ENCODE data around the gene SEMA4D. TPM values are rescaled to one million over a fixed set of nuclear protein-coding genes. Genes with fewer than 3 reads are reported as not detected.

SEMA4D gene
- polyA plus RNA-seq, 1 donor from 2014 or later = 34.0 TPM

DNA sequence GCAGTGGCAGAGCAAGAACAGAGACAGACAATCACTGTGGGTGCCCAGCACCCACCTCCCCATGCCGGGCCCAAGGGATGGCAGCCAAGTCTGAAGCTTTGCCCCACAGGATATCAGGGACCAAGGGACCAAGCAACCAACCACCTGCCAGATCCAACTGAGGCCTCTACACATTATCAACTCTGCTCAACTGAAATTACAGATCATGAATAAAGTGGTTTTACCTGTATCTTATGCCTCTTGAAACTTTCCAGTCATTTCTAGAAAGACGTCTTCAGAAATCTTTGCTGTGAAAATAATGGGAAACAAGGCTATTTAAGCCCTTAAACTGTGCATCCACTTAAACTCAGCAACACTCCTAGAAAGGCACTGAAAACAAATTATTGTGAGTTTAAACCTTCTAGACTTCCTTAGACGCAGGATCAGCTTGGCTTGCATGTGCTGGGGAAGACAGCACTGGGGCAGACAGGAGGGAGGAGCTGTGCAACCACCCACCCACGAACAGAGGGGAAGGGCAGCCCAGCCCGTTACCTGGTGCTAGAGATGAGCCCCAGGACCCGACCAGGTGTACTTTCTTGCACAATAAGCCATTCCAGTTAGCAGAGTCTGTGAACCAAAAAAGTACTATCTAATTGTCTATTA is 80.0 kb downstream of the SEMA4D start:
- no peaks in the 10 kb centered on the region for H3K27me3 ChIP-seq (ENCODE audit: insufficient read depth, low read depth, low read length)
- peaks cover 10% of the 10 kb centered on the region for H3F3A ChIP-seq (ENCODE audit: insufficient read depth, low read length, poor library complexity, severe bottlenecking)
- no peak overlapping the region for H2AFZ ChIP-seq (ENCODE audit: low read depth, low read length)
- no peaks in the 10 kb centered on the region for H3K36me3 ChIP-seq (ENCODE audit: insufficient read depth, low read length)
- no peak overlapping the region for H3K4me2 ChIP-seq (ENCODE audit: low read length)
- peaks cover 33% of the 10 kb centered on the region for H3K79me2 ChIP-seq (replicated peaks; ENCODE audit: insufficient read depth, low read length)
- no peaks in the 10 kb centered on the region for H3K9me3 ChIP-seq (ENCODE audit: low read length)
- H4K20me1 ChIP-seq (ENCODE audit: insufficient read depth) = no peaks in the 10 kb centered on the region
- TF ChIP-seq TAF1 (IDR thresholded peaks at IDR 0.05; ENCODE audit: low read depth) (no peak), EZH2 (IDR thresholded peaks at IDR 0.05; ENCODE audit: borderline replicate concordance, insufficient read depth, low read length, poor library complexity, severe bottlenecking) (no peak), RAD21 (conservative IDR thresholded peaks at IDR 0.05) (no peak), MXI1 (conservative IDR thresholded peaks at IDR 0.05; ENCODE audit: poor library complexity, severe bottlenecking) (no peak), SMC3 (conservative IDR thresholded peaks at IDR 0.05; ENCODE audit: poor library complexity) (no peak), POLR2AphosphoS5 (IDR thresholded peaks at IDR 0.05) (no peak), EP300 (conservative IDR thresholded peaks at IDR 0.05; ENCODE audit: poor library complexity, severe bottlenecking) (no peak)
- TF ChIP-seq, protein P1, sequence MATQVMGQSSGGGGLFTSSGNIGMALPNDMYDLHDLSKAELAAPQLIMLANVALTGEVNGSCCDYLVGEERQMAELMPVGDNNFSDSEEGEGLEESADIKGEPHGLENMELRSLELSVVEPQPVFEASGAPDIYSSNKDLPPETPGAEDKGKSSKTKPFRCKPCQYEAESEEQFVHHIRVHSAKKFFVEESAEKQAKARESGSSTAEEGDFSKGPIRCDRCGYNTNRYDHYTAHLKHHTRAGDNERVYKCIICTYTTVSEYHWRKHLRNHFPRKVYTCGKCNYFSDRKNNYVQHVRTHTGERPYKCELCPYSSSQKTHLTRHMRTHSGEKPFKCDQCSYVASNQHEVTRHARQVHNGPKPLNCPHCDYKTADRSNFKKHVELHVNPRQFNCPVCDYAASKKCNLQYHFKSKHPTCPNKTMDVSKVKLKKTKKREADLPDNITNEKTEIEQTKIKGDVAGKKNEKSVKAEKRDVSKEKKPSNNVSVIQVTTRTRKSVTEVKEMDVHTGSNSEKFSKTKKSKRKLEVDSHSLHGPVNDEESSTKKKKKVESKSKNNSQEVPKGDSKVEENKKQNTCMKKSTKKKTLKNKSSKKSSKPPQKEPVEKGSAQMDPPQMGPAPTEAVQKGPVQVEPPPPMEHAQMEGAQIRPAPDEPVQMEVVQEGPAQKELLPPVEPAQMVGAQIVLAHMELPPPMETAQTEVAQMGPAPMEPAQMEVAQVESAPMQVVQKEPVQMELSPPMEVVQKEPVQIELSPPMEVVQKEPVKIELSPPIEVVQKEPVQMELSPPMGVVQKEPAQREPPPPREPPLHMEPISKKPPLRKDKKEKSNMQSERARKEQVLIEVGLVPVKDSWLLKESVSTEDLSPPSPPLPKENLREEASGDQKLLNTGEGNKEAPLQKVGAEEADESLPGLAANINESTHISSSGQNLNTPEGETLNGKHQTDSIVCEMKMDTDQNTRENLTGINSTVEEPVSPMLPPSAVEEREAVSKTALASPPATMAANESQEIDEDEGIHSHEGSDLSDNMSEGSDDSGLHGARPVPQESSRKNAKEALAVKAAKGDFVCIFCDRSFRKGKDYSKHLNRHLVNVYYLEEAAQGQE (IDR thresholded peaks at IDR 0.05; ENCODE audit: borderline replicate concordance) = no peak
- TF ChIP-seq, protein P2, sequence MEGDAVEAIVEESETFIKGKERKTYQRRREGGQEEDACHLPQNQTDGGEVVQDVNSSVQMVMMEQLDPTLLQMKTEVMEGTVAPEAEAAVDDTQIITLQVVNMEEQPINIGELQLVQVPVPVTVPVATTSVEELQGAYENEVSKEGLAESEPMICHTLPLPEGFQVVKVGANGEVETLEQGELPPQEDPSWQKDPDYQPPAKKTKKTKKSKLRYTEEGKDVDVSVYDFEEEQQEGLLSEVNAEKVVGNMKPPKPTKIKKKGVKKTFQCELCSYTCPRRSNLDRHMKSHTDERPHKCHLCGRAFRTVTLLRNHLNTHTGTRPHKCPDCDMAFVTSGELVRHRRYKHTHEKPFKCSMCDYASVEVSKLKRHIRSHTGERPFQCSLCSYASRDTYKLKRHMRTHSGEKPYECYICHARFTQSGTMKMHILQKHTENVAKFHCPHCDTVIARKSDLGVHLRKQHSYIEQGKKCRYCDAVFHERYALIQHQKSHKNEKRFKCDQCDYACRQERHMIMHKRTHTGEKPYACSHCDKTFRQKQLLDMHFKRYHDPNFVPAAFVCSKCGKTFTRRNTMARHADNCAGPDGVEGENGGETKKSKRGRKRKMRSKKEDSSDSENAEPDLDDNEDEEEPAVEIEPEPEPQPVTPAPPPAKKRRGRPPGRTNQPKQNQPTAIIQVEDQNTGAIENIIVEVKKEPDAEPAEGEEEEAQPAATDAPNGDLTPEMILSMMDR (IDR thresholded peaks at IDR 0.05; ENCODE audit: poor library complexity, severe bottlenecking) = no peak
- peak overlapping the region; percentile 48 for H3K27ac ChIP-seq (ENCODE audit: low read length)
- H3K4me3 ChIP-seq (ENCODE audit: low read length) = no peak overlapping the region
- no peak overlapping the region for H3K9ac ChIP-seq (ENCODE audit: low read length)
- no peaks in the 10 kb centered on the region for H3K9me2 ChIP-seq (ENCODE audit: insufficient read depth, low read length)

DNA sequence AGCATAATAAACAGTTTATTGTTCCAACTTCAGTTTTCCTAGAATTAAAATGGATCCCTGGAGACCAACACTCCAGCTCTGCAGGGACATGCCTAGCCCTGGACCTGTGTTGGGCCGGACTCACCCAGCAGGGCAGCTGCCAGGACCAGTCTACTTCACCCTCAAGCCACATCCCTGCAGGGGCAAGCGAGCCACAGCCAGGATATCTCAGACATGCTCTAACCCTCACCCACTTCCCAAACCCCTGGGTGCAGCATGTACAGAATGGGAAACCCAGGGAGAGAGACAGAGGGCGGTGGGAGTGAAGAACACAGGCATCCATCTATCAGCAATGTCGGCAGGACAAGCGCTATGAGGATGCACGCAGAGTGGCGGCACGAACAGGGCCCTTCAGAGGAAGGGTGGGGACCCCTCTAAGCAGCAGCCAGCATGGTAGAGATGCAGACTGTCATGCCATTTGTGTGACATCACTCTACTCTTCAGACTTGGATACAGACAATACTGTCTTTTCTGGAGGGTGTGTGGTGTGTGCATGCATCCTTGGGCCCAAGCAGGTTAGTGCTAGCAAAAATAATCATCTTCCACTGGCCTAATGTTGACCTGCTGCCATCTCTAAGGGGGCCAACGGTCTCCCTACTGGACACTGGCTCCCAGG is 83.1 kb downstream of the SEMA4D start:
- peaks cover 21% of the 10 kb centered on the region for H3F3A ChIP-seq (ENCODE audit: insufficient read depth, low read length, poor library complexity, severe bottlenecking)
- peak overlapping the region; percentile 99 for H3K27ac ChIP-seq (ENCODE audit: low read length)
- H3K9me3 ChIP-seq (ENCODE audit: low read length) = no peaks in the 10 kb centered on the region
- H3K79me2 ChIP-seq (replicated peaks; ENCODE audit: insufficient read depth, low read length) = peaks cover 28% of the 10 kb centered on the region
- TF ChIP-seq TAF1 (IDR thresholded peaks at IDR 0.05; ENCODE audit: low read depth) = no peak
- no peak for TF ChIP-seq EP300 (conservative IDR thresholded peaks at IDR 0.05; ENCODE audit: poor library complexity, severe bottlenecking)
- TF ChIP-seq POLR2AphosphoS5 (IDR thresholded peaks at IDR 0.05) = no peak
- TF ChIP-seq, protein P1 (IDR thresholded peaks at IDR 0.05; ENCODE audit: borderline replicate concordance) = no peak
- TF ChIP-seq EZH2 (IDR thresholded peaks at IDR 0.05; ENCODE audit: borderline replicate concordance, insufficient read depth, low read length, poor library complexity, severe bottlenecking) = no peak
- TF ChIP-seq SMC3 (conservative IDR thresholded peaks at IDR 0.05; ENCODE audit: poor library complexity) = no peak
- no peak for TF ChIP-seq RAD21 (conservative IDR thresholded peaks at IDR 0.05)
- TF ChIP-seq MXI1 (conservative IDR thresholded peaks at IDR 0.05; ENCODE audit: poor library complexity, severe bottlenecking) = no peak
- TF ChIP-seq, protein P2 (IDR thresholded peaks at IDR 0.05; ENCODE audit: poor library complexity, severe bottlenecking) = no peak
- H3K9ac ChIP-seq (ENCODE audit: low read length) = peak overlapping the region; percentile 59
- peak overlapping the region; percentile 53 for H3K4me3 ChIP-seq (ENCODE audit: low read length)
- no peaks in the 10 kb centered on the region for H4K20me1 ChIP-seq (ENCODE audit: insufficient read depth)
- no peak overlapping the region for H3K4me2 ChIP-seq (ENCODE audit: low read length)
- no peak overlapping the region for H2AFZ ChIP-seq (ENCODE audit: low read depth, low read length)
- H3K27me3 ChIP-seq (ENCODE audit: insufficient read depth, low read depth, low read length) = no peaks in the 10 kb centered on the region
- H3K9me2 ChIP-seq (ENCODE audit: insufficient read depth, low read length) = no peaks in the 10 kb centered on the region
- no peaks in the 10 kb centered on the region for H3K36me3 ChIP-seq (ENCODE audit: insufficient read depth, low read length)
